Suppressor macrophage treated with lipopolysaccharide for 4 hours (primary cell): ENCODE results near the gene IL1RAP.
"Not testable (repeated sequence)": the region's sequence is repeated elsewhere in the genome, so short reads cannot be mapped to it uniquely, and the experiment has no call there.

Experiments used
- DNase-seq: peaks from one replicate; pipeline ENCODE4 v3.0.0-alpha.2; 2020

Gene IL1RAP

DNA sequence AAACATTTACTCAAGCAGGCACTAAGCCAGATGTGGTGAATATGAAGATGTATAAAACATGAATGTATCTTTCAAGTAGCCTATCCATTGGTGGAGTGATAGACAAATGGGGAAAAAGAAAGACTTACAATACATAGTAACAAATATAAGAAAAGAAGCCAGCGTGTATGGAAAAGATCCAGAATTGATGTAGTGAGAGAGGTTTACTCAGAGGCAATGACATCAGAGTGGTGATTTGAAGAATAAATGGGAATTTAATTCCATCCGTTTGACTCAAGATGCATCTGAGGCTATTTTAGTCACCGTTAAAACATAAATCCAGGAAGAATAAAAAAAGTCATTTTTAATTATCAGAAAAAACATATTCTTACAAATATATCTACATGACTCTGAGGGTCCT lies 162.6 kb downstream of the IL1RAP start:
- DNase-seq: no peak

DNA sequence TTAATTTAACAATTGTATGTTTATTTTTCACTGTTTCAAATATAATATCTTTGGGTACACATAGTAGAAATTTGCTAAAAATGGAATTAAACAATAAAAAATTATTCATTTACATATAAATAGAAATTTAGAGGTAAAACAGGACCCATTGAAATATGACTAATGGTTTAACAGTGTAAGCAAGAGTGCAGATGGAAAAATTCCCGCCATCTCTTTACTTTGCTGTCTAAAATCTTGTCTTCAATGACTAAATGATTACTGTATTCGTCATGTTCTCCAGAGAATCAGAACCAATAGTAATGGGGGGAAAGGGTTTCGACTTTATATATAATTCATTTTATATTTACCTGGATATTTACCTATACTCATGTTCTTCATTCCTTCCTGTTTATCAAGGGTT lies 163.1 kb downstream of the IL1RAP start:
- DNase-seq: no peak

DNA sequence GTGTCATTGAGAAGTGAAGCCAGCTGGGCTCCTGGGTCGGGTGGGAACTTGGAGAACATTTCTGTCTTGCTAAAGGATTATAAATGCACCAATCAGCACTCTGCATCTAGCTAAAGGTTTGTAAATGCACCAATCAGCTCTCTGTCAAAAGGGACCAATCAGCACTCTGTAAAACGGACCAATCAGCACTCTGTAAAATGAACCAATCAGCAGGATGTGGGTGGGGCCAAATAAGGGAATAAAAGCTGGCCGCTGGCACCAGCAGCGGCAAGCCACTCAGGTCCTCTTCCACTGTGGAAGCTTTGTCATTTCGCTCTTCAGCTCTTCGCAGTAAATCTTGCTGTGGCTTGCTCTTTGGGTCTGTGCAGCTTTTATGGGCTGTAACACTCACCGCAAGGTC lies 164.0 kb downstream of the IL1RAP start:
- DNase-seq: not testable (repeated sequence)

GRCh38 chr3:190680691-190681090 lies 166.8 kb downstream of the IL1RAP start:
- DNase-seq: no peak

DNA sequence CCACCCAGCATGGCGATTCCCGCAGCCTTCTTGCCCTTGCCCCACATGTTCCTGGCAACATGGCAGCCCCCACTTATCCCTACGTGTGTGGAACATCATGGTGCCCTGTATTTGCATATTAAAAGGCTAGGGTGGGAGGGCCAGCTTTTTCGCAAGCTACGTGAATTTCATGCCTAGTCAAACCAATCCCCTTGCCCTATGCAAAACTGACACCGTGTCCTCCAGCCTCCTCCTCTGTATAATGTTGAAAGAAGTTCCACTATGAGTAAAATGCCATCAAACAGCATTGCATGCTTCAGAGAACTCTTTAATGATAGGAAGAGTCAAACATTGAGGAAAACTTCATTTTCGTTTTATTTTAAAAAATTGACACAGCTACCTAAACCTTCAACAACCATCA lies 170.9 kb downstream of the IL1RAP start:
- DNase-seq: no peak

- DNase-seq: no peak
Measured at GRCh38 chr3:190686011-190686410, 172.1 kb downstream of the IL1RAP start.

DNA sequence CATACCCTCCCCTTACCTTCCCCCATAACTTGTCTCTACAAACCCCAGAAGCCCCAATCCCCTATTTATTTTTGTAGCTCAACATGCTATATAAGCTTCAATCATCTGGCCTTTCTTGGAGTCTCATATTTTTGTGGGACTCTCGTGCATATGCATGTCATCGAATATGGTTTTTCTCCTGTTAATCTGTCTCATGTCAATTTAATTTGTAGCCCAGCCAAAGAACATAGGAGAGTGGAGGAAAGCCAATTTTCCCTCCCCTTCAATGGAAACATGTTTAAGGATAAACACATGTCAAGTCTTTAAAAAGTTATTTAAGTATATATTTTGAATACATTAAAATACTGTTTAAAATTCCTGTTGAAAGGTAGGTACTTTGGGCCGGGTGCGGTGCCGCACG lies 176.4 kb downstream of the IL1RAP start:
- no peak for DNase-seq

- no peak for DNase-seq
Measured at GRCh38 chr3:190692256-190692655, 178.4 kb downstream of the IL1RAP start.

GRCh38 chr3:190694335-190695001 lies 180.6 kb downstream of the IL1RAP start:
- no peak for DNase-seq

GRCh38 chr3:190695225-190695624 lies 181.3 kb downstream of the IL1RAP start:
- DNase-seq: peak; percentile 6

DNA sequence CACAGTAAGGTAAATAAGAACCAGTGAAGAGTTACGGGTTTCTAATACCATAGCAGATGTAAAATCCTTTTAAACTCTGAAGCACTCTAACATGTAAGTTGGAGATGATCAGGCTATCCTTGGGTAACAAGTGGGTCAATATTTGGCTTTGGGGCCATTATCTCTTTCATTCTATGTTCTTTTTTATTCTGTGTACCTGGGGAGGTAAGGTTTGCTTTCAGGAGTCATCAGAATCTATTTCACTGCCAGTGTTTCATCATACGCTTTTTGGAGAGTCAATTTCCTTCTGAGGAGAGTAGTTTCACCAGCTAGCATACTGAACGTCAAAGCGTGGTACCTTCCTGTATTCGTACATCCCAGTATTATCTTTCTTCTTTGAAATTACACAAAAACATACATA lies 182.1 kb downstream of the IL1RAP start:
- no peak for DNase-seq

DNA sequence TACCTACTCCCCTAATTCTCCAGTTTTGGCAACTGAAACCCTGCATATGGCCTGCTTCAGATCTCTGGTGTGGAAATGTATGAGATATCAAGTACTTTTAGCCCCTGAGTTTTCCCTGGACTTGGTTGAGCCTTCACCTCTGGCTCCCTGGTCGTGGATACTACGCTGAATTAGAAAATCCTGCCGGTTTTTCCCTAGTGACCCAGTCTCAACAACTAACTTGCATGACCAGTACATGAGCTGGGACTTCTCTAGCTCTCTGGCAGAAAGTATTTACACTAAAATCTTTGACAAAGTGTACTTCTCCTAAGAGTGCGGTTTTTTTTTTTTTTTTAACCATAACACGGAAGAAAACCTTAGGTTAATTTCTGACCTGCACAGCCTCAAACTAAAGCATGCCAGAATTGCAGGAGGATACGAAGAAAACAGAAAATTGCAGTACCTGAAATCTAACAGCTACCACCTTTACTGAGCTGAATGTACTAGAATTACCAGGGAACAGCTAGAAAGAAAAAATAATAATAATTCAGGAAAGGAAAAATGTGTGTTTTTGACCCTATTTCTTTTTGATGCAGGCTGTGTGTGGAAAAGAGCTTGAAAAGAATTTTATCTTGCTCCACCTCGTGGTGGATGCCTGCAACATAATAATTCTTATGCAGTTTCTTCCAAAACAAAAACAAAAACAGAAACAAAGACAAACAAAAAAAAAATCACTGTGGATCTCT lies 183.1 kb downstream of the IL1RAP start:
- DNase-seq: peak; percentile 52

GRCh38 chr3:190697502-190697830 lies 183.6 kb downstream of the IL1RAP start:
- no peak for DNase-seq

GRCh38 chr3:190697901-190698300 lies 184.0 kb downstream of the IL1RAP start:
- peak; percentile 43 for DNase-seq

- peak; percentile 7 for DNase-seq
Measured at GRCh38 chr3:190699776-190700175, 185.9 kb downstream of the IL1RAP start.

GRCh38 chr3:190701096-190701532 lies 187.2 kb downstream of the IL1RAP start:
- peak; percentile 25 for DNase-seq

DNA sequence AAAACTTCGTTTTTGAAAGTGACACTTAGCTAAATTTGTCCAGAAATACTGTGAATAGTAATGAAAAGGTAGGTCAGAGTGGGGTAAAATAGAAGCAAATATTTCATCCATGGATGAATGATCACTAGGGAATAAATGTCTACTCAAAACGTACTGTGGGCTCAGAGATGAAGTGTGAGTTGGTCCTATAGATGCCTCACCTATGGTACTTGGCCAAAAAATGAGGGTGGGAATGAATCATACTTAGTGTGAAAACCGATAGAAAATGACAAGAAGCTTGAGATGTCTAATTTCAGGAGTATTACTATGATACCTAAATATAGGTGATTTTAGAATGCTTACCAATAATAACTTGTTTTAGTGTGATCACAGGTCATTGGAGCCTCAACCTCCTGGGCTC lies 192.7 kb downstream of the IL1RAP start:
- DNase-seq: no peak
